Measurements from ENCODE around the gene DVL1. TPM values are rescaled to one million over a fixed set of nuclear protein-coding genes. Genes with fewer than 3 reads are reported as not detected.
A peak's percentile ranks its signal among the peaks of the same experiment; 100 is the strongest.

DVL1 gene
- total and polyA plus RNA-seq, 2 of the 13 experiments (the other 11 are each of a cell fraction or from before 2014, with no cell fraction given): 30.8 to 60.4 TPM

DNA sequence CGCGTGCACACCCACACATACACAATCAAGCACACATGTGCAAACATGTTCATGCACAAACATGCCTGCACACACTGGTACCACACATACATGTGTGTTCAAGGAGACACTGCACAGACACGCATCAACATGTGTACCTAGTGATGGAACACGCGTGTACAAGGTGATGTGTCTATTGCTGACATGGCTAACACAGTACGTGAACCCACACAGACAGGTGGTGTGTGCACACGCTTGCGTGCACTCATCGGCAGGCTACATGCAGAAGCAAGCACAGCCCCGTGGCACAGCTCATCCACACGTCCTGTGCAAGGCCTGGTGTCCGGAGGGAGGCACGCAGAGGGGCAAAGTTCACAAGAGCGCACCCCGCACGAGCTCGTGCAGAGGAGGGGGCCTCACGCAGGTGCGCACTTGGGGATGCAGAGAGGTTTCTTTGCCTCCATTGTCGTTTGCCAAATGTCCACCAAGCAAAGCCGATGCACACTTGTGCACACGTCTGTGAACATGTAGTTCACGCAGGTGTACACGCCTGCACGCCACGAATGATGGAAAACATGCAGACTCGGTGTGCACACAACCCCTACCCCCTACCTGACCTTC lies 42.5 kb downstream of the DVL1 start (continued):
- TF ChIP-seq PRMT3 (CRISPR knock-in tag; IDR thresholded peaks at IDR 0.05; ENCODE audit: borderline replicate concordance, low read depth) (no peak), ZNF350 (CRISPR knock-in tag; IDR thresholded peaks at IDR 0.05; ENCODE audit: borderline replicate concordance, low read depth) (no peak), HNF4A (CRISPR knock-in tag; IDR thresholded peaks at IDR 0.05) (peak; percentile 95), KDM5B (CRISPR knock-in tag; IDR thresholded peaks at IDR 0.05; ENCODE audit: borderline replicate concordance) (peak; percentile 48; the same call in 1 of the 2 replicates), TMF1 (CRISPR knock-in tag; IDR thresholded peaks at IDR 0.05; ENCODE audit: low read depth) (0 out of 2 replicates have a peak, but pooled peaks have one; percentile 45), MTA1 (CRISPR knock-in tag; IDR thresholded peaks at IDR 0.05; ENCODE audit: borderline replicate concordance) (peak; percentile 81; the same call in 1 of the 2 replicates), ZNF296 (CRISPR knock-in tag; conservative IDR thresholded peaks at IDR 0.05) (0 out of 2 replicates have a peak, but pooled peaks have one; percentile 30), AKAP8 (CRISPR knock-in tag; IDR thresholded peaks at IDR 0.05) (peak; percentile 95), JUN (CRISPR knock-in tag; IDR thresholded peaks at IDR 0.05) (0 out of 2 replicates have a peak, but pooled peaks have one; percentile 36), AGO1 (IDR thresholded peaks at IDR 0.05; ENCODE audit: low read depth, low read length, poor library complexity, severe bottlenecking) (peak; percentile 36), SOX13 (IDR thresholded peaks at IDR 0.05) (no peak), SOX13 (CRISPR knock-in tag; conservative IDR thresholded peaks at IDR 0.05 in 1 of 2, IDR thresholded peaks at IDR 0.05 in 1 of 2) (no peak), TBL1XR1 (IDR thresholded peaks at IDR 0.05; ENCODE audit: borderline replicate concordance, low read length, partially characterized antibody) (no peak)
- TF ChIP-seq, protein P1, sequence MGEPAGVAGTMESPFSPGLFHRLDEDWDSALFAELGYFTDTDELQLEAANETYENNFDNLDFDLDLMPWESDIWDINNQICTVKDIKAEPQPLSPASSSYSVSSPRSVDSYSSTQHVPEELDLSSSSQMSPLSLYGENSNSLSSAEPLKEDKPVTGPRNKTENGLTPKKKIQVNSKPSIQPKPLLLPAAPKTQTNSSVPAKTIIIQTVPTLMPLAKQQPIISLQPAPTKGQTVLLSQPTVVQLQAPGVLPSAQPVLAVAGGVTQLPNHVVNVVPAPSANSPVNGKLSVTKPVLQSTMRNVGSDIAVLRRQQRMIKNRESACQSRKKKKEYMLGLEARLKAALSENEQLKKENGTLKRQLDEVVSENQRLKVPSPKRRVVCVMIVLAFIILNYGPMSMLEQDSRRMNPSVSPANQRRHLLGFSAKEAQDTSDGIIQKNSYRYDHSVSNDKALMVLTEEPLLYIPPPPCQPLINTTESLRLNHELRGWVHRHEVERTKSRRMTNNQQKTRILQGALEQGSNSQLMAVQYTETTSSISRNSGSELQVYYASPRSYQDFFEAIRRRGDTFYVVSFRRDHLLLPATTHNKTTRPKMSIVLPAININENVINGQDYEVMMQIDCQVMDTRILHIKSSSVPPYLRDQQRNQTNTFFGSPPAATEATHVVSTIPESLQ (CRISPR knock-in tag; conservative IDR thresholded peaks at IDR 0.05): no peak
- TF ChIP-seq, protein P2, sequence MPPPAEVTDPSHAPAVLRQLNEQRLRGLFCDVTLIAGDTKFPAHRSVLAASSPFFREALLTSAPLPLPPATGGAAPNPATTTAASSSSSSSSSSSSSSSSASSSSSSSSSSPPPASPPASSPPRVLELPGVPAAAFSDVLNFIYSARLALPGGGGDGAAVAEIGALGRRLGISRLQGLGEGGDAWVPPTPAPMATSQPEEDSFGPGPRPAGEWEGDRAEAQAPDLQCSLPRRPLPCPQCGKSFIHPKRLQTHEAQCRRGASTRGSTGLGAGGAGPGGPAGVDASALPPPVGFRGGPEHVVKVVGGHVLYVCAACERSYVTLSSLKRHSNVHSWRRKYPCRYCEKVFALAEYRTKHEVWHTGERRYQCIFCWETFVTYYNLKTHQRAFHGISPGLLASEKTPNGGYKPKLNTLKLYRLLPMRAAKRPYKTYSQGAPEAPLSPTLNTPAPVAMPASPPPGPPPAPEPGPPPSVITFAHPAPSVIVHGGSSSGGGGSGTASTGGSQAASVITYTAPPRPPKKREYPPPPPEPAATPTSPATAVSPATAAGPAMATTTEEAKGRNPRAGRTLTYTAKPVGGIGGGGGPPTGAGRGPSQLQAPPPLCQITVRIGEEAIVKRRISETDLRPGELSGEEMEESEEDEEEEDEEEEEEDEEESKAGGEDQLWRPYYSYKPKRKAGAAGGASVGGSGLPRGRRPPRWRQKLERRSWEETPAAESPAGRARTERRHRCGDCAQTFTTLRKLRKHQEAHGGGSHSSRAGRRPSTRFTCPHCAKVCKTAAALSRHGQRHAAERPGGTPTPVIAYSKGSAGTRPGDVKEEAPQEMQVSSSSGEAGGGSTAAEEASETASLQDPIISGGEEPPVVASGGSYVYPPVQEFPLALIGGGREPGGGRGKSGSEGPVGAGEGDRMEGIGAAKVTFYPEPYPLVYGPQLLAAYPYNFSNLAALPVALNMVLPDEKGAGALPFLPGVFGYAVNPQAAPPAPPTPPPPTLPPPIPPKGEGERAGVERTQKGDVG (CRISPR knock-in tag; IDR thresholded peaks at IDR 0.05; ENCODE audit: borderline replicate concordance): no peak
- TF ChIP-seq, protein P3, sequence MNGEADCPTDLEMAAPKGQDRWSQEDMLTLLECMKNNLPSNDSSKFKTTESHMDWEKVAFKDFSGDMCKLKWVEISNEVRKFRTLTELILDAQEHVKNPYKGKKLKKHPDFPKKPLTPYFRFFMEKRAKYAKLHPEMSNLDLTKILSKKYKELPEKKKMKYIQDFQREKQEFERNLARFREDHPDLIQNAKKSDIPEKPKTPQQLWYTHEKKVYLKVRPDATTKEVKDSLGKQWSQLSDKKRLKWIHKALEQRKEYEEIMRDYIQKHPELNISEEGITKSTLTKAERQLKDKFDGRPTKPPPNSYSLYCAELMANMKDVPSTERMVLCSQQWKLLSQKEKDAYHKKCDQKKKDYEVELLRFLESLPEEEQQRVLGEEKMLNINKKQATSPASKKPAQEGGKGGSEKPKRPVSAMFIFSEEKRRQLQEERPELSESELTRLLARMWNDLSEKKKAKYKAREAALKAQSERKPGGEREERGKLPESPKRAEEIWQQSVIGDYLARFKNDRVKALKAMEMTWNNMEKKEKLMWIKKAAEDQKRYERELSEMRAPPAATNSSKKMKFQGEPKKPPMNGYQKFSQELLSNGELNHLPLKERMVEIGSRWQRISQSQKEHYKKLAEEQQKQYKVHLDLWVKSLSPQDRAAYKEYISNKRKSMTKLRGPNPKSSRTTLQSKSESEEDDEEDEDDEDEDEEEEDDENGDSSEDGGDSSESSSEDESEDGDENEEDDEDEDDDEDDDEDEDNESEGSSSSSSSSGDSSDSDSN (CRISPR knock-in tag; IDR thresholded peaks at IDR 0.05): peak; percentile 62
- TF ChIP-seq, protein P4, sequence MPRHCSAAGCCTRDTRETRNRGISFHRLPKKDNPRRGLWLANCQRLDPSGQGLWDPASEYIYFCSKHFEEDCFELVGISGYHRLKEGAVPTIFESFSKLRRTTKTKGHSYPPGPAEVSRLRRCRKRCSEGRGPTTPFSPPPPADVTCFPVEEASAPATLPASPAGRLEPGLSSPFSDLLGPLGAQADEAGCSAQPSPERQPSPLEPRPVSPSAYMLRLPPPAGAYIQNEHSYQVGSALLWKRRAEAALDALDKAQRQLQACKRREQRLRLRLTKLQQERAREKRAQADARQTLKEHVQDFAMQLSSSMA (CRISPR knock-in tag; IDR thresholded peaks at IDR 0.05): peak; percentile 53; the same call in 1 of the 2 replicates

Data from HepG2 (cell line).